DND-41 (cell line): ENCODE results near the gene RGL1.

Experiments used
- ATAC-seq: fragments of 200-7000 bp; cut with Tn5 transposase; 3 replicates; pipeline ENCODE4 v1.9.1; 2021; ENCODE audit warnings: low read depth; ENCODE audit not compliant: insufficient read depth
- DNase-seq: peaks from one replicate; pipeline ENCODE4 v3.0.0-alpha.2; 2020
- H2AFZ ChIP-seq: 2 replicates; pipeline ENCODE4 v1.6.0; 2012; ENCODE audit warnings: low read depth, low read length
- H3K27ac ChIP-seq: 2 replicates; pipeline ENCODE4 v1.5.1; 2012; ENCODE audit warnings: low read length, inconsistent platforms
- H3K27me3 ChIP-seq: fragments of 200-600 bp; sonication (generic); 2 replicates; pipeline ENCODE4 v1.6.0; 2012; ENCODE audit warnings: low read length, mild to moderate bottlenecking, inconsistent platforms; ENCODE audit not compliant: insufficient read depth, poor library complexity
- H3K36me3 ChIP-seq: 2 replicates; pipeline ENCODE4 v1.5.1; 2012; ENCODE audit warnings: low read length, inconsistent platforms; ENCODE audit not compliant: insufficient read depth
- H3K4me1 ChIP-seq: 2 replicates; pipeline ENCODE4 v1.5.1; 2012; ENCODE audit warnings: mild to moderate bottlenecking, low read length; ENCODE audit not compliant: insufficient read depth
- H3K4me2 ChIP-seq: 2 replicates; pipeline ENCODE4 v1.6.0; 2012; ENCODE audit warnings: mild to moderate bottlenecking, moderate library complexity, low read length, inconsistent platforms; ENCODE audit not compliant: insufficient read depth
- H3K4me3 ChIP-seq, 2 experiments: fragments of 200-600 bp in 1 of 2; shearing (Covaris generic) in 1 of 2; 2 replicates each; pipeline ENCODE4 v1.5.1; 2012 to 2016; ENCODE audit warnings: inconsistent platforms in 2 of 2, low read length in 2 of 2, mild to moderate bottlenecking in 2 of 2, low read depth in 1 of 2, moderate library complexity in 1 of 2
- H3K79me2 ChIP-seq: 2 replicates; pipeline ENCODE4 v1.6.0; 2012; ENCODE audit warnings: low read length, inconsistent platforms; ENCODE audit not compliant: insufficient read depth
- H3K9ac ChIP-seq: 2 replicates; pipeline ENCODE4 v1.6.0; 2012; ENCODE audit warnings: low read depth, mild to moderate bottlenecking, inconsistent platforms, low read length, moderate library complexity
- H3K9me3 ChIP-seq: 2 replicates; pipeline ENCODE4 v1.5.1; 2012; ENCODE audit warnings: low read length, moderate library complexity, mild to moderate bottlenecking, inconsistent platforms; ENCODE audit not compliant: insufficient read depth, severe bottlenecking
- H4K20me1 ChIP-seq: 2 replicates; pipeline ENCODE4 v1.6.0; 2012; ENCODE audit warnings: low read length; ENCODE audit not compliant: insufficient read depth
- CTCF ChIP-seq: IDR thresholded peaks from 2 replicates; pipeline ENCODE4 v1.5.1; 2012; ENCODE audit warnings: borderline replicate concordance, low read length, moderate library complexity, mild to moderate bottlenecking; ENCODE audit not compliant: poor library complexity, severe bottlenecking; ENCODE audit errors: extremely low read depth
- EZH2 ChIP-seq: IDR thresholded peaks from 3 replicates; pipeline ENCODE4 v1.6.1; 2012; ENCODE audit warnings: borderline replicate concordance, low read depth, mild to moderate bottlenecking, moderate library complexity, low read length, inconsistent platforms; ENCODE audit not compliant: severe bottlenecking

Gene RGL1

GRCh38 chr1:183896466-183897048, 91.6 kb downstream of the RGL1 start:
- TF ChIP-seq EZH2 (no peak), CTCF (no peak)
- Histone ChIP-seq H3K36me3 (no peaks in the 10 kb centered on the region), H3K4me2 (no peak overlapping the region), H3K79me2 (no peaks in the 10 kb centered on the region), H4K20me1 (no peaks in the 10 kb centered on the region), H3K9ac (no peak overlapping the region), H3K27me3 (no peaks in the 10 kb centered on the region), H3K27ac (no peak overlapping the region), H3K9me3 (no peaks in the 10 kb centered on the region), H3K4me1 (0 out of 2 replicates have a peak, but pooled peaks cover 2% of the 10 kb centered on the region), H2AFZ (no peak overlapping the region), H3K4me3 (no peak overlapping the region)
- ATAC-seq (0 out of 3 replicates have a peak, but pooled peaks have one; percentile 24), DNase-seq (no peak)

DNA sequence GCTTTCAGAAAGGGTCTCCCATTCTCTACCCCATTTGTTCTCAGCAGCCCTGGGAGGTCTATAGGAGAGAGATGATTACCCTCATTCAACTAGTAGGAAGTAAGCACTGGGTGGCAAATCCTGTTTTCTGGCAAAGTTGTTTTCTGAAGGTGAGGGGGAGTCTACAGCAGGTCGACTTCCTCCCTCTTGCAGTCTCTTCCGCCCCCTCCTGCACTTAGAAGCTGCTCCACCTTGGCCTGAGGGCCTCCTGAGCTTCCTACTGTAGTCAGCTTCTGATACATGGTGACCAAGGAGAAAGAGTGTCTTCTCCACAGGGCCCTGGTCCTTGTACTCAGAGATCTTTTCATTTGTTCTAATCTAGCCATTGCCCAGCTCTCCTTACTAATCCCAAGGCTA, 93.1 kb downstream of the RGL1 start:
- Histone ChIP-seq H4K20me1 (no peaks in the 10 kb centered on the region), H3K9ac (no peak overlapping the region), H3K9me3 (no peaks in the 10 kb centered on the region), H3K4me1 (0 out of 2 replicates have a peak, but pooled peaks cover 2% of the 10 kb centered on the region), H2AFZ (no peak overlapping the region), H3K4me2 (no peak overlapping the region), H3K79me2 (no peaks in the 10 kb centered on the region), H3K27ac (no peak overlapping the region), H3K4me3 (no peak overlapping the region), H3K27me3 (no peaks in the 10 kb centered on the region), H3K36me3 (no peaks in the 10 kb centered on the region)
- TF ChIP-seq CTCF (no peak), EZH2 (no peak)
- DNase-seq (no peak), ATAC-seq (no peak)

GRCh38 chr1:183898610-183899009, 93.7 kb downstream of the RGL1 start:
- no peak overlapping the region for H3K4me3 ChIP-seq
- no peak overlapping the region for H2AFZ ChIP-seq
- H3K4me1 ChIP-seq, result 0 out of 2 replicates have a peak, but pooled peaks cover 2% of the 10 kb centered on the region
- H4K20me1 ChIP-seq, result no peaks in the 10 kb centered on the region
- TF ChIP-seq CTCF, result no peak
- TF ChIP-seq EZH2, result no peak
- ATAC-seq, result no peak
- H3K27me3 ChIP-seq, result no peaks in the 10 kb centered on the region
- H3K79me2 ChIP-seq, result no peaks in the 10 kb centered on the region
- no peaks in the 10 kb centered on the region for H3K9me3 ChIP-seq
- no peak overlapping the region for H3K9ac ChIP-seq
- no peak for DNase-seq
- no peaks in the 10 kb centered on the region for H3K36me3 ChIP-seq
- no peak overlapping the region for H3K4me2 ChIP-seq
- H3K27ac ChIP-seq, result no peak overlapping the region
